T-helper 1 cell treated with Interleukin-12 subunit alpha and Interleukin-12 subunit beta and Interleukin-4 antibody, amounts not matched to agents 30 ng/mL and 1 ng/mL, for 36 hours (primary cell): ENCODE measurements around the gene MAP2K7. TPM values are rescaled to one million over a fixed set of nuclear protein-coding genes. Genes with fewer than 3 reads are reported as not detected.

Source experiments
- intact Hi-C: fragments of 100-400 bp; cut with micrococcal nuclease; formaldehyde crosslinking; loops from one replicate; pipeline ENCODE4 v1.15.1; 2024
- total RNA-seq: library from RNA; stranded (reverse); gene quantifications from 2 replicates; pipeline ENCODE4 v1.2.3, GENCODE V29; 2022

The MAP2K7 gene
- total RNA-seq, 1 donor from 2014 or later, result 45.6 TPM

GRCh38 chr19:7905859-7906258 is 2.2 kb downstream of the MAP2K7 start:
- intact Hi-C loops, result no loop called here

- intact Hi-C loops, result no loop called here
These were observed 3.4 kb downstream of the MAP2K7 start for GRCh38 chr19:7907122-7907521.

GRCh38 chr19:7907544-7907943 is 3.9 kb downstream of the MAP2K7 start:
- intact Hi-C loops, result no loop called here

GRCh38 chr19:7908078-7908699 is 4.5 kb downstream of the MAP2K7 start:
- intact Hi-C loops, result no loop called here

GRCh38 chr19:7908742-7909461 is 5.2 kb downstream of the MAP2K7 start:
- intact Hi-C loops, result no loop called here

GRCh38 chr19:7909471-7910067 is 5.9 kb downstream of the MAP2K7 start:
- intact Hi-C loops, result no loop called here

GRCh38 chr19:7910321-7911161 is 6.9 kb downstream of the MAP2K7 start:
- intact Hi-C loops, result no loop called here

GRCh38 chr19:7911508-7912143 is 7.9 kb downstream of the MAP2K7 start:
- intact Hi-C loops, result no loop called here

GRCh38 chr19:7912144-7912696 is 8.5 kb downstream of the MAP2K7 start:
- intact Hi-C loops, result no loop called here

GRCh38 chr19:7912697-7913564 is 9.3 kb downstream of the MAP2K7 start:
- intact Hi-C loops, result no loop called here

- intact Hi-C loops, result no loop called here
These were observed 10.0 kb downstream of the MAP2K7 start for GRCh38 chr19:7913652-7914051.

GRCh38 chr19:7914099-7914498 is 10.4 kb downstream of the MAP2K7 start:
- intact Hi-C loops, result no loop called here

- intact Hi-C loops, result no loop called here
These were observed 10.9 kb downstream of the MAP2K7 start, which contains the start of gene TGFBR3L for GRCh38 chr19:7914598-7915045. TGFBR3L (plus strand) TSS chr19:7914830.

- intact Hi-C loops, result loop anchor here (1.0 kb wide), 1 partner anchor 12 kb away; the partner anchor contains the start of gene MAP2K7
These were observed 11.8 kb downstream of the MAP2K7 start for GRCh38 chr19:7915250-7916102.

- intact Hi-C loops, result loop anchor here (1.0 kb wide), 1 partner anchor 13 kb away; the partner anchor contains the start of gene MAP2K7
These were observed 12.7 kb downstream of the MAP2K7 start for GRCh38 chr19:7916103-7916954.

- intact Hi-C loops, result loop anchor here (1.0 kb wide), 1 partner anchor 14 kb away; the partner anchor contains the start of gene MAP2K7
These were observed 13.2 kb downstream of the MAP2K7 start for GRCh38 chr19:7916955-7917266.

GRCh38 chr19:7917267-7918061 is 13.8 kb downstream of the MAP2K7 start:
- intact Hi-C loops, result no loop called here
